ENCODE measurements around the gene PEAK1. TPM values are rescaled to one million over a fixed set of nuclear protein-coding genes. Genes with fewer than 3 reads are reported as not detected.
A peak's percentile ranks its signal among the peaks of the same experiment; 100 is the strongest.
"Not testable (repeated sequence)": the region's sequence is repeated elsewhere in the genome, so short reads cannot be mapped to it uniquely, and the experiment has no call there.

The PEAK1 gene
- polyA plus RNA-seq, 1 donor (not counting 4 experiments of a cell fraction or from before 2014, with no cell fraction given), result 5.9 TPM

GRCh38 chr15:77186594-77187011 lies 233.3 kb downstream of the PEAK1 start:
- dilution Hi-C loops (cut with MboI; ENCODE audit: extremely low pct_ligation_motif_present, low sequenced_read_pairs), result no loop called here
- FAIRE-seq, result no peak
- Histone ChIP-seq H3K79me2 (ENCODE audit: control insufficient read depth, insufficient read depth, low read length) (no peaks in the 10 kb centered on the region), H3K9me3 (ENCODE audit: control insufficient read depth, low read depth, low read length) (no peaks in the 10 kb centered on the region), H3K4me3 (ENCODE audit: control insufficient read depth in 2 of 3, extremely low read depth in 1 of 3, insufficient read depth in 2 of 3, low read depth in 1 of 3, low read length in 3 of 3) (no peak overlapping the region), H3K27me3 (ENCODE audit: control insufficient read depth, extremely low read depth, insufficient read depth, low read length) (no peaks in the 10 kb centered on the region), H3K4me1 (ENCODE audit: control insufficient read depth, extremely low read depth, insufficient read depth, low read length) (peaks cover 7% of the 10 kb centered on the region), H3K9ac (ENCODE audit: control insufficient read depth, extremely low read depth, insufficient read depth, low read length) (no peak overlapping the region), H2AFZ (ENCODE audit: control insufficient read depth, low read length) (no peak overlapping the region), H3K36me3 (ENCODE audit: control insufficient read depth in 2 of 2, extremely low read depth in 1 of 2, insufficient read depth in 2 of 2, low read length in 2 of 2) (no peaks in the 10 kb centered on the region), H3K27ac (ENCODE audit: control insufficient read depth, insufficient read depth, low read length) (no peak overlapping the region), H3K4me2 (ENCODE audit: control insufficient read depth, extremely low read depth, insufficient read depth, low read depth, low read length) (no peak overlapping the region), H3K9me1 (ENCODE audit: control insufficient read depth, extremely low read depth, insufficient read depth, low read length) (no peaks in the 10 kb centered on the region), H4K20me1 (ENCODE audit: control insufficient read depth, extremely low read depth, insufficient read depth, low read length) (no peaks in the 10 kb centered on the region)
- TF ChIP-seq CTCF (optimal IDR thresholded peaks at IDR 0.05 in 1 of 3, IDR thresholded peaks at IDR 0.05 in 1 of 3, conservative IDR thresholded peaks at IDR 0.05 in 1 of 3; ENCODE audit: extremely low read depth in 1 of 3, insufficient read depth in 2 of 3, low read length in 3 of 3), result peak; percentile 45 to 52 (median 48)
- no peak for TF ChIP-seq EZH2 (IDR thresholded peaks at IDR 0.05; ENCODE audit: low read length)
- DNase-seq (ENCODE audit: low read depth, low spot score), result no peak

- H4K20me1 ChIP-seq (ENCODE audit: control insufficient read depth, extremely low read depth, insufficient read depth, low read length), result no peaks in the 10 kb centered on the region
- DNase-seq (ENCODE audit: low read depth, low spot score), result no peak
- TF ChIP-seq EZH2 (IDR thresholded peaks at IDR 0.05; ENCODE audit: low read length), result no peak
- H3K36me3 ChIP-seq (ENCODE audit: control insufficient read depth in 2 of 2, extremely low read depth in 1 of 2, insufficient read depth in 2 of 2, low read length in 2 of 2), result no peaks in the 10 kb centered on the region
- H3K79me2 ChIP-seq (ENCODE audit: control insufficient read depth, insufficient read depth, low read length), result no peaks in the 10 kb centered on the region
- no peak overlapping the region for H2AFZ ChIP-seq (ENCODE audit: control insufficient read depth, low read length)
- no peaks in the 10 kb centered on the region for H3K9me1 ChIP-seq (ENCODE audit: control insufficient read depth, extremely low read depth, insufficient read depth, low read length)
- H3K4me2 ChIP-seq (ENCODE audit: control insufficient read depth, extremely low read depth, insufficient read depth, low read depth, low read length), result no peak overlapping the region
- dilution Hi-C loops (cut with MboI; ENCODE audit: extremely low pct_ligation_motif_present, low sequenced_read_pairs), result no loop called here
- H3K4me3 ChIP-seq (ENCODE audit: control insufficient read depth in 2 of 3, extremely low read depth in 1 of 3, insufficient read depth in 2 of 3, low read depth in 1 of 3, low read length in 3 of 3), result no peak overlapping the region
- H3K27me3 ChIP-seq (ENCODE audit: control insufficient read depth, extremely low read depth, insufficient read depth, low read length), result no peaks in the 10 kb centered on the region
- peaks cover 7% of the 10 kb centered on the region for H3K4me1 ChIP-seq (ENCODE audit: control insufficient read depth, extremely low read depth, insufficient read depth, low read length)
- FAIRE-seq, result no peak
- H3K27ac ChIP-seq (ENCODE audit: control insufficient read depth, insufficient read depth, low read length), result no peak overlapping the region
- H3K9ac ChIP-seq (ENCODE audit: control insufficient read depth, extremely low read depth, insufficient read depth, low read length), result no peak overlapping the region
- H3K9me3 ChIP-seq (ENCODE audit: control insufficient read depth, low read depth, low read length), result no peaks in the 10 kb centered on the region
Measured at GRCh38 chr15:77185242-77185785, 234.6 kb downstream of the PEAK1 start.

- H3K27ac ChIP-seq (ENCODE audit: control insufficient read depth, insufficient read depth, low read length); FAIRE-seq; H2AFZ ChIP-seq (ENCODE audit: control insufficient read depth, low read length); DNase-seq (ENCODE audit: low read depth, low spot score); H4K20me1 ChIP-seq (ENCODE audit: control insufficient read depth, extremely low read depth, insufficient read depth, low read length); H3K4me2 ChIP-seq (ENCODE audit: control insufficient read depth, extremely low read depth, insufficient read depth, low read depth, low read length); H3K4me3 ChIP-seq (ENCODE audit: control insufficient read depth in 2 of 3, extremely low read depth in 1 of 3, insufficient read depth in 2 of 3, low read depth in 1 of 3, low read length in 3 of 3); H3K79me2 ChIP-seq (ENCODE audit: control insufficient read depth, insufficient read depth, low read length); H3K9me3 ChIP-seq (ENCODE audit: control insufficient read depth, low read depth, low read length); H3K9me1 ChIP-seq (ENCODE audit: control insufficient read depth, extremely low read depth, insufficient read depth, low read length); H3K4me1 ChIP-seq (ENCODE audit: control insufficient read depth, extremely low read depth, insufficient read depth, low read length); H3K9ac ChIP-seq (ENCODE audit: control insufficient read depth, extremely low read depth, insufficient read depth, low read length); H3K36me3 ChIP-seq (ENCODE audit: control insufficient read depth in 2 of 2, extremely low read depth in 1 of 2, insufficient read depth in 2 of 2, low read length in 2 of 2); dilution Hi-C loops (cut with MboI; ENCODE audit: extremely low pct_ligation_motif_present, low sequenced_read_pairs); H3K27me3 ChIP-seq (ENCODE audit: control insufficient read depth, extremely low read depth, insufficient read depth, low read length): not testable (repeated sequence)
Measured at GRCh38 chr15:77184352-77184751, 235.6 kb downstream of the PEAK1 start.

All from keratinocyte (primary cell).